GM12892 (cell line): ENCODE measurements around the gene PCGF3.

Experiments used
- POLR2A ChIP-seq: IDR thresholded peaks from 2 replicates; pipeline ENCODE4 v1.6.1; 2011; ENCODE audit warnings: low read depth, low read length, control low read depth
- POLR2AphosphoS5 ChIP-seq: IDR thresholded peaks from 2 replicates; pipeline ENCODE4 v1.6.1; 2011; ENCODE audit warnings: low read depth, low read length, control low read depth
- TAF1 ChIP-seq: IDR thresholded peaks from 2 replicates; pipeline ENCODE4 v1.6.1; 2011; ENCODE audit warnings: low read depth, mild to moderate bottlenecking, control low read depth, low read length, borderline replicate concordance

DNA sequence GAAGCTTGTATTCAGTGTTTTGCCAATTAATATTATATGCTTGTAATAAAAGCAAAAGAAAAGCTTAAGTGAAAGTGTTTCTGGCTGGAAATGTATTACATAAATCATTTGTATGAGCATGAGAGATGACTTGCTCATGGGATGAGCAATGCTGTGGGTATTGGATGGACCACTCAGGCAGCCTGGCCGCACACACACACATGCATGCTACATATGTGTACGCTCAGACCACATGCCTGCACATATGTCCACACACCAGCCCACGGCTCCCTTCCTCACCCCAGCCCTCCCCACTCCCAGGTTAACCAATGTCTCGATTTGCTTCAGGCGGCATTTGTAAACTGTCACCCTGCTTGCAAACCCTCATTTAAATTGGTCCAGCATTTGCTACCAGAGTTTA is 64.4 kb downstream of the PCGF3 start:
- TF ChIP-seq TAF1 = no peak
- TF ChIP-seq POLR2AphosphoS5 = no peak; the same call in 1 of the 2 replicates
- TF ChIP-seq POLR2A = no peak
